Measurements from ENCODE around the gene CAMK2A.

DNA sequence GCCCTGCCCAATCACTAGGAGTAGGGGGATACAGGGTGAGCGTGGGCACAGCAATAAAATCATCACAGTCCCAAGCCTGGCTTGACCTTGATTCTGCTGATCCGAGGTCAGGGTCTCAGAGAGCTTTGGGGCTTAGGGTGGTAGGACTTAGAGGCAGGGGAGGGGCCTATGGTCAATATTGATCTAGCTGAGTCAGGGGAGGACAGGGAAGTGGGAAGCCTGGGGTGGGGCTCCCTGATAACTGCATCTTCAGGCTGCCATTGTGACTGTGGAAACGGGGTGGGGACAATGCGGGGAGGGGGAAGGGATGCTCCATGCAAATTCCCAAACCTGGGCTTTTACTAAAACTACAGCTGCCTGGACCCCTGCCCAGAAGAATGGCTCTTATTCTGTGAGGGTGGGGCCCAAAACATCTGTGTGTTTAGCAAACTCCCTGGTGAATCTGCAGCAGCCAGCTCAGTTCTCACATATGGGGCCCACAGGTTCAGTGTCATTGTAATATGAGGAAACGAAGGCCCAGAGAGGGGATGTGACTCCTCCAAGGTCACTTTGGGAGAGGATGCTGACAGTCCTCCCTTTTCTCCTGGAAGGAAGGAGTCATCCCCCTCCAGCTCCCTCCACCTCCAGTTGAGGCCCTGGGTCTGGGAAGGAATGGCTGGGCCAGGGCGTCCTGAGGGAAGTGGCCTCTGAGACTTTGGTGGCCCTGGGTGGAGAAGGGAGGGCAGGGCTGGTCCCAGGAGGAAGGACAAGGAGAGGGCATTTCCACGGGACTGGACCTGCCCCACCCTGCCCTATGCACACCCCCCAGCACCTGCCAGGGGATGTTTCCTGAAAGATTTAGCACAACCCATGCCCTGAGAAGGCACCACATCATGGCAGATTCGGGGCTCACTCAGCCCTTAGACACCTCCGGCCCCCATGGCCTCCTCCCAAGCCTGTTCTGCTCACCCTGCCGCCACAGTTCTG lies 73.3 kb downstream of the CAMK2A start:
- TF ChIP-seq, protein P1, sequence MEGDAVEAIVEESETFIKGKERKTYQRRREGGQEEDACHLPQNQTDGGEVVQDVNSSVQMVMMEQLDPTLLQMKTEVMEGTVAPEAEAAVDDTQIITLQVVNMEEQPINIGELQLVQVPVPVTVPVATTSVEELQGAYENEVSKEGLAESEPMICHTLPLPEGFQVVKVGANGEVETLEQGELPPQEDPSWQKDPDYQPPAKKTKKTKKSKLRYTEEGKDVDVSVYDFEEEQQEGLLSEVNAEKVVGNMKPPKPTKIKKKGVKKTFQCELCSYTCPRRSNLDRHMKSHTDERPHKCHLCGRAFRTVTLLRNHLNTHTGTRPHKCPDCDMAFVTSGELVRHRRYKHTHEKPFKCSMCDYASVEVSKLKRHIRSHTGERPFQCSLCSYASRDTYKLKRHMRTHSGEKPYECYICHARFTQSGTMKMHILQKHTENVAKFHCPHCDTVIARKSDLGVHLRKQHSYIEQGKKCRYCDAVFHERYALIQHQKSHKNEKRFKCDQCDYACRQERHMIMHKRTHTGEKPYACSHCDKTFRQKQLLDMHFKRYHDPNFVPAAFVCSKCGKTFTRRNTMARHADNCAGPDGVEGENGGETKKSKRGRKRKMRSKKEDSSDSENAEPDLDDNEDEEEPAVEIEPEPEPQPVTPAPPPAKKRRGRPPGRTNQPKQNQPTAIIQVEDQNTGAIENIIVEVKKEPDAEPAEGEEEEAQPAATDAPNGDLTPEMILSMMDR (IDR thresholded peaks at IDR 0.05 in 4 of 5, conservative IDR thresholded peaks at IDR 0.05 in 1 of 5) = no peak
- TF ChIP-seq POLR2A (IDR thresholded peaks at IDR 0.05) = no peak

Data from gastrocnemius medialis (tissue), 4 donors.